Measurements from ENCODE around the gene ECHS1. TPM values are rescaled to one million over a fixed set of nuclear protein-coding genes. Genes with fewer than 3 reads are reported as not detected.

The ECHS1 gene
- total and polyA plus RNA-seq, 10 of the 15 experiments (the other 5 are each of a cell fraction or from before 2014, with no cell fraction given) = 32.7 to 164 (median 62.4) TPM

DNA sequence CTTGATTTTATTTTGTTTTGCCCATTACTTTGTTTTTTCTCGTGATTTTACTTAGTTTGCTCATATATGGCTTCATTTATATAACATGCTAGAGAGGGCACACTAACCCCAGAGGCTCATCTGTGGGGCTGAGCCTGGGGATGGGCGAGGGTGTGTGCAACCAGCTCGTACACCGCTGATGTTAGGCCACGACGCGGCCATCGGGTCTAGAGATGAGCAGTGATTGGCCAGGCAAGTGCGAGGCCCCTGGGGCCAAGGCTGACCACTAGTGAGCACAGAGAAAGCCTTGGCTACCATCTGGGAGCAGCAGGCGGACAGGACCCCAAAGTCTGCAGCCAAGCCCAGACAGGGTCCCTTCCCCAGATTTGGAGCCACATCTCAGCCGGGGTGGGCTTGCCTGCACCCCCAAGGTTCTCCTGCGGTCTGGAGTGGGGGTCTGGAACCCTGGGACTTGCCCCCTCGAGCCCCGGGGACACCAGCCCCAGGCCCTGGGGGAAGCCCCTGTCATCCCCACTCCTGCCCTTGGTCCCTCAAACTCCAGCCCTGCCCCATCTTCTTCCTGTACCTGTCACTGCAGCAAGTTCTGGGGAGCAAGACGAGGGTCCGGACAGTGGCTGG, 19.1 kb downstream of the ECHS1 start:
- FAIRE-seq = no peak

More for the DNA sequence above, 19.1 kb downstream of the ECHS1 start:
- Histone ChIP-seq H4K20me1 (ENCODE audit: control insufficient read depth, insufficient read depth) (no peaks in the 10 kb centered on the region), H3K4me1 (ENCODE audit: control insufficient read depth, insufficient read depth, low read length) (no peaks in the 10 kb centered on the region), H3K9me3 (replicated peaks; ENCODE audit: control insufficient read depth, insufficient read depth, low read length) (no peaks in the 10 kb centered on the region), H3K27ac (ENCODE audit: control insufficient read depth, insufficient read depth) (no peak overlapping the region), H3K36me3 (ENCODE audit: control insufficient read depth in 2 of 2, insufficient read depth in 2 of 2, low read length in 1 of 2) (no peaks in the 10 kb centered on the region), H3K4me2 (ENCODE audit: control insufficient read depth, insufficient read depth) (no peak overlapping the region), H3K4me3 (no peak overlapping the region), H3K79me2 (ENCODE audit: control insufficient read depth, insufficient read depth, low read length) (no peaks in the 10 kb centered on the region; the same call in 1 of the 2 replicates), H3K9ac (ENCODE audit: control insufficient read depth, insufficient read depth, low read length) (no peak overlapping the region), H2AFZ (ENCODE audit: control insufficient read depth, low read depth, low read length) (no peak overlapping the region), H3K27me3 (replicated peaks in 1 of 2; ENCODE audit: control insufficient read depth in 2 of 2, insufficient read depth in 2 of 2, low read length in 1 of 2) (no peaks in the 10 kb centered on the region)
- BruUV-seq (replicated peaks) = TSS peak; percentile 41
- ChIA-PET RAD21 (ENCODE audit: unreplicated experiment) (no interaction called here), SMC1A (ENCODE audit: uncharacterized antibody, unreplicated experiment) (no interaction called here), CTCF (no interaction called here), POLR2A (interaction anchor here (1.6 kb wide), 1 partner anchor 8 kb away, joined by 4 read pairs; no protein-coding TSS in a partner anchor)
- TF ChIP-seq ZNF687 (IDR thresholded peaks at IDR 0.05) (no peak), BCL3 (IDR thresholded peaks at IDR 0.05; ENCODE audit: borderline replicate concordance, insufficient read depth, low read depth, low read length, poor library complexity, severe bottlenecking) (peak; percentile 85), KDM1A (IDR thresholded peaks at IDR 0.05; ENCODE audit: borderline replicate concordance) (no peak), ZNF24 (IDR thresholded peaks at IDR 0.05) (no peak), IRF4 (IDR thresholded peaks at IDR 0.05; ENCODE audit: low read depth, low read length) (no peak), JUNB (IDR thresholded peaks at IDR 0.05) (no peak), RUNX3 (IDR thresholded peaks at IDR 0.05; ENCODE audit: low read length) (no peak), TCF3 (IDR thresholded peaks at IDR 0.05; ENCODE audit: borderline replicate concordance, insufficient read depth, low read depth, low read length) (0 out of 2 replicates have a peak, but pooled peaks have one; percentile 35), ATF3 (IDR thresholded peaks at IDR 0.05; ENCODE audit: borderline replicate concordance, extremely low read depth, low read depth, low read length) (no peak), TAF1 (IDR thresholded peaks at IDR 0.05; ENCODE audit: borderline replicate concordance, low read depth, low read length) (no peak), RELB (IDR thresholded peaks at IDR 0.05; ENCODE audit: low read depth) (no peak), ESRRA (IDR thresholded peaks at IDR 0.05; ENCODE audit: low read length) (no peak), CREM (IDR thresholded peaks at IDR 0.05; ENCODE audit: low read depth) (no peak)
- 80% methylated on average over 15 of the region's 16 CpGs for WGBS (ENCODE audit: insufficient coverage, insufficient replicate concordance, low lambda C conversion rate, missing lambda C conversion rate)
- no peak for DNase-seq (ENCODE audit: low read depth, low spot score)
- ATAC-seq = no peak
- intact Hi-C loops (cut with micrococcal nuclease; ENCODE audit: unreplicated experiment) (no loop called here), in situ Hi-C loops (cut with MboI) (no loop called here)

Measured in GM12878 (cell line).